ENCODE measurements around the gene SH3GL2.

SH3GL2 gene

GRCh38 chr9:17824616-17825264 is 245.9 kb downstream of the SH3GL2 start:
- no peak for DNase-seq

GRCh38 chr9:17825265-17825659 is 246.4 kb downstream of the SH3GL2 start:
- no peak for DNase-seq

- DNase-seq, result no peak
These were observed 250.2 kb downstream of the SH3GL2 start for GRCh38 chr9:17829064-17829463.

- DNase-seq, result no peak
These were observed 251.0 kb downstream of the SH3GL2 start for GRCh38 chr9:17829812-17830385.

DNA sequence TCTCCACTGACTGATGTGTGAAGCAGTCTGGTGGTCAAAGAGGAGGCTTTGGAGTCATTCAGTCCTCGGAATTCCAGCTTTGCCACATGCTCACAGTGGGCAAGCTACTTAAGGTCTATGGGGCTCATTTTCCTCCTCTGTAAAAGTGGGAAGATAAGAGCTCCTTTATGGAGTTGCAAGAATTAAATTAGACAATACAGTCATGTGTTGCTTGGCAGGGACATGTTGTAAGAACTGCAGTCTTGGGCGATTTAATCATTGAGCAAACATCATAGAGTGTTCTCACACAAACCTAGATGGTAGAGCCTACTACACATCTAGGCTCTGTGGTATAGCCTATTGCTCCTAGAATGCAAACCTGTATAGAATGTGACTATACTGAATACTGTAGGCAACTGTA is 253.9 kb downstream of the SH3GL2 start:
- no peak for DNase-seq

GRCh38 chr9:17833846-17834245 is 255.0 kb downstream of the SH3GL2 start:
- DNase-seq, result no peak

GRCh38 chr9:17837965-17838364 is 259.1 kb downstream of the SH3GL2 start:
- DNase-seq, result no peak

- no peak for DNase-seq
These were observed 260.9 kb downstream of the SH3GL2 start for GRCh38 chr9:17839776-17840175.

GRCh38 chr9:17843236-17843635 is 264.4 kb downstream of the SH3GL2 start:
- no peak for DNase-seq
